DND-41 (cell line): ENCODE measurements around the gene ATP7A.

ENCODE experiments used
- ATAC-seq: fragments of 200-7000 bp; cut with Tn5 transposase; 3 replicates; pipeline ENCODE4 v1.9.1; 2021; ENCODE audit warnings: low read depth; ENCODE audit not compliant: insufficient read depth
- DNase-seq: peaks from one replicate; pipeline ENCODE4 v3.0.0-alpha.2; 2020
- H2AFZ ChIP-seq: 2 replicates; pipeline ENCODE4 v1.6.0; 2012; ENCODE audit warnings: low read depth, low read length
- H3K27ac ChIP-seq: 2 replicates; pipeline ENCODE4 v1.5.1; 2012; ENCODE audit warnings: low read length, inconsistent platforms
- H3K27me3 ChIP-seq: fragments of 200-600 bp; sonication (generic); 2 replicates; pipeline ENCODE4 v1.6.0; 2012; ENCODE audit warnings: low read length, mild to moderate bottlenecking, inconsistent platforms; ENCODE audit not compliant: insufficient read depth, poor library complexity
- H3K36me3 ChIP-seq: 2 replicates; pipeline ENCODE4 v1.5.1; 2012; ENCODE audit warnings: low read length, inconsistent platforms; ENCODE audit not compliant: insufficient read depth
- H3K4me1 ChIP-seq: 2 replicates; pipeline ENCODE4 v1.5.1; 2012; ENCODE audit warnings: mild to moderate bottlenecking, low read length; ENCODE audit not compliant: insufficient read depth
- H3K4me2 ChIP-seq: 2 replicates; pipeline ENCODE4 v1.6.0; 2012; ENCODE audit warnings: mild to moderate bottlenecking, moderate library complexity, low read length, inconsistent platforms; ENCODE audit not compliant: insufficient read depth
- H3K4me3 ChIP-seq, 2 experiments: fragments of 200-600 bp in 1 of 2; shearing (Covaris generic) in 1 of 2; 2 replicates each; pipeline ENCODE4 v1.5.1; 2012 to 2016; ENCODE audit warnings: inconsistent platforms in 2 of 2, low read length in 2 of 2, mild to moderate bottlenecking in 2 of 2, low read depth in 1 of 2, moderate library complexity in 1 of 2
- H3K79me2 ChIP-seq: 2 replicates; pipeline ENCODE4 v1.6.0; 2012; ENCODE audit warnings: low read length, inconsistent platforms; ENCODE audit not compliant: insufficient read depth
- H3K9ac ChIP-seq: 2 replicates; pipeline ENCODE4 v1.6.0; 2012; ENCODE audit warnings: low read depth, mild to moderate bottlenecking, inconsistent platforms, low read length, moderate library complexity
- H3K9me3 ChIP-seq: 2 replicates; pipeline ENCODE4 v1.5.1; 2012; ENCODE audit warnings: low read length, moderate library complexity, mild to moderate bottlenecking, inconsistent platforms; ENCODE audit not compliant: insufficient read depth, severe bottlenecking
- H4K20me1 ChIP-seq: 2 replicates; pipeline ENCODE4 v1.6.0; 2012; ENCODE audit warnings: low read length; ENCODE audit not compliant: insufficient read depth
- EZH2 ChIP-seq: IDR thresholded peaks from 3 replicates; pipeline ENCODE4 v1.6.1; 2012; ENCODE audit warnings: borderline replicate concordance, low read depth, mild to moderate bottlenecking, moderate library complexity, low read length, inconsistent platforms; ENCODE audit not compliant: severe bottlenecking
- TF ChIP-seq, protein P1 (sequence below): IDR thresholded peaks from 2 replicates; pipeline ENCODE4 v1.5.1; 2012; ENCODE audit warnings: borderline replicate concordance, low read length, moderate library complexity, mild to moderate bottlenecking; ENCODE audit not compliant: poor library complexity, severe bottlenecking; ENCODE audit errors: extremely low read depth

Gene ATP7A

DNA sequence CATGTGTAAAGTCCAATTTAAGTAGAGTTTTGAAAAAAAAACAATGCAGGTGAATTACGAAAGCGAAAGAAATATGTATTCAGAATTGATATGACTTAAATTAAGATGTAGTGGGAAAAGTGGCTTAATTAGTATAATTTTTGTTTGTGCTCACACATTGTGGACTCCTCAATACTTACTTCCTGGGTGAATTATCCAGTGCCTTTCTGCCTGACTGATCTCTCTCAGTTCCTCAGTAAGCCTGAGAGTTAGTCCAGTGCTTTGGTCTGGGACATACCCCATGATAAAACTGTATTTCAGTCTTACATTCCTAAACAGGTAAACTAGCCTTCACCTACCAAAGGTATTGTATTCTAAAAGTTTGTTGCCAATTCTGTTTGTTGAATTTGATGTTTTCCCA lies 50.6 kb downstream of the ATP7A start:
- Histone ChIP-seq H3K4me2 (no peak overlapping the region), H3K4me1 (no peaks in the 10 kb centered on the region), H3K79me2 (peaks cover 5% of the 10 kb centered on the region), H4K20me1 (no peaks in the 10 kb centered on the region), H3K9me3 (no peaks in the 10 kb centered on the region), H3K9ac (no peak overlapping the region), H3K36me3 (no peaks in the 10 kb centered on the region; the same call in 1 of the 2 replicates), H3K27me3 (no peaks in the 10 kb centered on the region), H3K4me3 (no peak overlapping the region), H2AFZ (no peak overlapping the region), H3K27ac (no peak overlapping the region)
- TF ChIP-seq EZH2, result no peak
- TF ChIP-seq, protein P1, sequence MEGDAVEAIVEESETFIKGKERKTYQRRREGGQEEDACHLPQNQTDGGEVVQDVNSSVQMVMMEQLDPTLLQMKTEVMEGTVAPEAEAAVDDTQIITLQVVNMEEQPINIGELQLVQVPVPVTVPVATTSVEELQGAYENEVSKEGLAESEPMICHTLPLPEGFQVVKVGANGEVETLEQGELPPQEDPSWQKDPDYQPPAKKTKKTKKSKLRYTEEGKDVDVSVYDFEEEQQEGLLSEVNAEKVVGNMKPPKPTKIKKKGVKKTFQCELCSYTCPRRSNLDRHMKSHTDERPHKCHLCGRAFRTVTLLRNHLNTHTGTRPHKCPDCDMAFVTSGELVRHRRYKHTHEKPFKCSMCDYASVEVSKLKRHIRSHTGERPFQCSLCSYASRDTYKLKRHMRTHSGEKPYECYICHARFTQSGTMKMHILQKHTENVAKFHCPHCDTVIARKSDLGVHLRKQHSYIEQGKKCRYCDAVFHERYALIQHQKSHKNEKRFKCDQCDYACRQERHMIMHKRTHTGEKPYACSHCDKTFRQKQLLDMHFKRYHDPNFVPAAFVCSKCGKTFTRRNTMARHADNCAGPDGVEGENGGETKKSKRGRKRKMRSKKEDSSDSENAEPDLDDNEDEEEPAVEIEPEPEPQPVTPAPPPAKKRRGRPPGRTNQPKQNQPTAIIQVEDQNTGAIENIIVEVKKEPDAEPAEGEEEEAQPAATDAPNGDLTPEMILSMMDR, result no peak
- no peak for DNase-seq
- ATAC-seq, result no peak

DNA sequence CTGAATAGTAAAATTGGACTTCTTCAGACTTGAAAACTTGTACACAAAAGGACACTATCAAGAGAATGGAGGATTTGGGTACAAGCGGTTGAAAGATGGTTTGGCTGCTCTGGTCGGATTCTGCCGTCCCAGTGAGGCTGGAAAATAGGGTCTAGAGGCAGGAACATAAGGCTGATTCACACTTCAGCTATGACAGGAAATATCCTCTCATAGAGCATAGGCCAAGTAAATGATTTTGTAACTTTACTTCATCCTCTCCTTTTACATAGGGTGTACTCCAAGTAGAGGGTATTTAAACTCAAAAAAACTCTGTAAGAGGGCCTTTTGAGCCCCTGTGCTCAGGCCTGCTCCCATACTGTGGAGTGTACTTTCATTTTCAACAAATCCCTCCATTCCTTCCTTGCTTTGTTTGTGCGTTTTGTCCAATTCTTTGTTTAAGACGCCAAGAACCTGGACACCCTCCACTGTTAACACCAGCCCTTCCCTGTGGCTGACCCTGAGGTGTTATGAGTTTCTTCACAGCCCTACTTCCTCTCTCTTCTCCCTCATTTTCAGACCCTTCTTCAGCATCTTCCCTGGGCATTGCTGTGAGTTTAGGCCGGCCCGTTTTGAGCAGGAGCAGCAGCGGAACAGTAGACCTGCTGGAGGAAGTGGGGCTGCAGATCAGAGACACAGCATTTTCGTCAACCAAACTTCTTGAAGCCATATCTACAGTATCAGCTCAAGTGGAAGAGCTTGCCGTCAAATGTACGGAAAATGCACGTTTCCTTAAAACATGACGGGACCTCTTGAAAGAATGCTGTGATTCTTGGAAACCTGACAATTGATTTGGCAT lies 51.8 kb downstream of the ATP7A start:
- H3K36me3 ChIP-seq, result no peaks in the 10 kb centered on the region; the same call in 1 of the 2 replicates
- H3K9ac ChIP-seq, result no peak overlapping the region
- no peak for TF ChIP-seq EZH2
- TF ChIP-seq, protein P1, result no peak
- H3K4me1 ChIP-seq, result no peaks in the 10 kb centered on the region
- H3K4me3 ChIP-seq, result no peak overlapping the region
- no peak overlapping the region for H3K4me2 ChIP-seq
- no peaks in the 10 kb centered on the region for H4K20me1 ChIP-seq
- H3K27ac ChIP-seq, result no peak overlapping the region
- H3K27me3 ChIP-seq, result no peaks in the 10 kb centered on the region
- ATAC-seq (no peak; the same call in 2 of the 3 replicates), DNase-seq (no peak)
- H3K79me2 ChIP-seq, result 0 out of 2 replicates have a peak, but pooled peaks cover 2% of the 10 kb centered on the region
- H3K9me3 ChIP-seq, result no peaks in the 10 kb centered on the region
- no peak overlapping the region for H2AFZ ChIP-seq

DNA sequence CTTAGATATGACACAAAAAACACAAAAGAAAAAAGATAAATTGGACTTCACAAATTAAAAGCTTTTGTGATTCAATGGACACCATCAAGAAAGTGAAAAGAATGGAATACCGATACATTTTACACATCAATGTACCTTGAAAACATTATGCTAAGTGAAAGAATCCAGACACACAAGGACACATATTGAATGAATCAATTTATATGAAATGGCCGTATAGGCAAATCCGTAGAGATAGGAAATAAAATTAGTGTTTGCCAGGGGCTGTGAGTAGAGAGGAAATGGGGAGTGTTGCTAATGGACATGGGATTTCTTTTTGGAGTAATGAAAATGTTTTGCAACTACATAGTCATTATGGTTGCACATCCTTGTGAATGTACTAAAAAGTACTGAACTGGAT lies 55.9 kb downstream of the ATP7A start:
- no peaks in the 10 kb centered on the region for H3K4me1 ChIP-seq
- ATAC-seq, result no peak
- no peak overlapping the region for H3K4me3 ChIP-seq

More for the DNA sequence above, 55.9 kb downstream of the ATP7A start:
- no peak overlapping the region for H2AFZ ChIP-seq
- DNase-seq, result no peak
- H3K36me3 ChIP-seq, result no peaks in the 10 kb centered on the region; the same call in 1 of the 2 replicates
- no peaks in the 10 kb centered on the region for H3K9me3 ChIP-seq
- H3K9ac ChIP-seq, result no peak overlapping the region
- no peak overlapping the region for H3K4me2 ChIP-seq
- no peaks in the 10 kb centered on the region for H3K79me2 ChIP-seq
- no peaks in the 10 kb centered on the region for H4K20me1 ChIP-seq
- H3K27me3 ChIP-seq, result no peaks in the 10 kb centered on the region
- no peak overlapping the region for H3K27ac ChIP-seq
- TF ChIP-seq EZH2, result no peak
- TF ChIP-seq, protein P1, result no peak
